ENCODE data around the gene ART5.

Gene ART5

GRCh38 chr11:3632070-3632660 is 9.6 kb downstream of the ART5 start:
- no peak for DNase-seq (ENCODE audit: low spot score)
- ChIA-PET POLR2A (ENCODE audit: low non-redundant PET) (no interaction called here), CTCF (no interaction called here)
- H3K27ac ChIP-seq, result no peak overlapping the region
- no peak for TF ChIP-seq CTCF (conservative IDR thresholded peaks at IDR 0.05; ENCODE audit: low read depth)

- TF ChIP-seq CTCF (conservative IDR thresholded peaks at IDR 0.05; ENCODE audit: low read depth), result no peak
- DNase-seq (ENCODE audit: low spot score), result no peak
- no peak overlapping the region for H3K27ac ChIP-seq
- POLR2A ChIA-PET (ENCODE audit: low non-redundant PET), result no interaction called here
- CTCF ChIA-PET, result no interaction called here
Observed at GRCh38 chr11:3631331-3631730, 10.5 kb downstream of the ART5 start.

GRCh38 chr11:3627291-3627690 is 14.5 kb downstream of the ART5 start:
- TF ChIP-seq CTCF (conservative IDR thresholded peaks at IDR 0.05; ENCODE audit: low read depth), result no peak
- no peak for DNase-seq (ENCODE audit: low spot score)
- CTCF ChIA-PET, result interaction anchor here (1.1 kb wide), 1 partner anchor 17 kb away, joined by 3 read pairs; no protein-coding TSS in a partner anchor
- POLR2A ChIA-PET (ENCODE audit: low non-redundant PET), result interaction anchor here (0.7 kb wide), 1 partner anchor 652 kb away, joined by 3 read pairs; no protein-coding TSS in a partner anchor
- H3K27ac ChIP-seq, result no peak overlapping the region

- H3K27ac ChIP-seq, result no peak overlapping the region
- CTCF ChIA-PET, result no interaction called here
- POLR2A ChIA-PET (ENCODE audit: low non-redundant PET), result no interaction called here
- TF ChIP-seq CTCF (conservative IDR thresholded peaks at IDR 0.05; ENCODE audit: low read depth), result no peak
- DNase-seq (ENCODE audit: low spot score), result no peak
Observed at GRCh38 chr11:3626250-3626960, 15.4 kb downstream of the ART5 start.

GRCh38 chr11:3623767-3624458 is 17.9 kb downstream of the ART5 start:
- ChIA-PET CTCF (interaction anchor here (0.6 kb wide), 1 partner anchor 73 kb away, joined by 3 read pairs; no protein-coding TSS in a partner anchor), POLR2A (ENCODE audit: low non-redundant PET) (no interaction called here)
- DNase-seq (ENCODE audit: low spot score), result no peak
- TF ChIP-seq CTCF (conservative IDR thresholded peaks at IDR 0.05; ENCODE audit: low read depth), result no peak
- no peak overlapping the region for H3K27ac ChIP-seq

- no peak overlapping the region for H3K27ac ChIP-seq
- TF ChIP-seq CTCF (conservative IDR thresholded peaks at IDR 0.05; ENCODE audit: low read depth), result no peak
- DNase-seq (ENCODE audit: low spot score), result no peak
- POLR2A ChIA-PET (ENCODE audit: low non-redundant PET), result no interaction called here
- CTCF ChIA-PET, result no interaction called here
Observed at GRCh38 chr11:3623121-3623520, 18.7 kb downstream of the ART5 start.

Measured in RWPE1 (cell line).